Inflammatory macrophage treated with lipopolysaccharide for 4 hours (primary cell): ENCODE measurements around the gene HOXC11.

Experiments used
- DNase-seq: peaks from one replicate; pipeline ENCODE4 v3.0.0-alpha.2; 2020

HOXC11 gene

GRCh38 chr12:54014377-54015017 is 41.6 kb downstream of the HOXC11 start:
- no peak for DNase-seq

GRCh38 chr12:54015018-54015931 is 42.3 kb downstream of the HOXC11 start:
- DNase-seq: no peak

GRCh38 chr12:54016051-54016450 is 43.1 kb downstream of the HOXC11 start:
- DNase-seq: no peak

GRCh38 chr12:54016478-54016964 is 43.6 kb downstream of the HOXC11 start:
- DNase-seq: no peak

GRCh38 chr12:54017027-54017788 is 44.3 kb downstream of the HOXC11 start:
- no peak for DNase-seq

GRCh38 chr12:54017878-54018467 is 45.0 kb downstream of the HOXC11 start:
- DNase-seq: no peak

GRCh38 chr12:54018468-54018984 is 45.6 kb downstream of the HOXC11 start:
- DNase-seq: no peak

GRCh38 chr12:54019091-54019811 is 46.3 kb downstream of the HOXC11 start:
- no peak for DNase-seq

- DNase-seq: no peak
Observed at GRCh38 chr12:54019924-54020590, 47.1 kb downstream of the HOXC11 start.

GRCh38 chr12:54020591-54021405 is 47.9 kb downstream of the HOXC11 start:
- no peak for DNase-seq

- DNase-seq: no peak
Observed at GRCh38 chr12:54021432-54022013, 48.6 kb downstream of the HOXC11 start.

GRCh38 chr12:54022960-54023884 is 50.3 kb downstream of the HOXC11 start:
- DNase-seq: no peak

GRCh38 chr12:54024127-54024526 is 51.2 kb downstream of the HOXC11 start:
- DNase-seq: no peak

GRCh38 chr12:54024581-54025305 is 51.8 kb downstream of the HOXC11 start:
- no peak for DNase-seq

- no peak for DNase-seq
Observed at GRCh38 chr12:54025499-54026405, 52.8 kb downstream of the HOXC11 start.

GRCh38 chr12:54026640-54027441 is 53.9 kb downstream of the HOXC11 start:
- no peak for DNase-seq
